ENCODE data around the gene ADGRF3. TPM values are rescaled to one million over a fixed set of nuclear protein-coding genes. Genes with fewer than 3 reads are reported as not detected.
"Not testable (repeated sequence)": the region's sequence is repeated elsewhere in the genome, so short reads cannot be mapped to it uniquely, and the experiment has no call there.

ADGRF3 gene
- total RNA-seq, 1 donor from 2014 or later: 1.1 TPM

- DNase-seq (ENCODE audit: low read depth): no peak
These were observed 3.1 kb upstream of the ADGRF3 start for GRCh38 chr2:26349690-26350089.

- DNase-seq (ENCODE audit: low read depth): no peak
These were observed 787 bp upstream of the ADGRF3 start for GRCh38 chr2:26347286-26347865.

- peak; percentile 100 for DNase-seq (ENCODE audit: low read depth)
These were observed 790 bp downstream of the ADGRF3 start, which contains the start of gene SELENOI for GRCh38 chr2:26345545-26346453. TSS of gene SELENOI (plus strand) at chr2:26346143. CDS start at chr2:26346233, 90 bp downstream.

- DNase-seq (ENCODE audit: low read depth): no peak
These were observed 1.4 kb downstream of the ADGRF3 start for GRCh38 chr2:26345283-26345544.

- DNase-seq (ENCODE audit: low read depth): no peak
These were observed 1.9 kb downstream of the ADGRF3 start for GRCh38 chr2:26344581-26345282.

GRCh38 chr2:26340831-26341230 is 5.8 kb downstream of the ADGRF3 start:
- DNase-seq (ENCODE audit: low read depth): no peak

GRCh38 chr2:26337298-26337697 is 9.3 kb downstream of the ADGRF3 start:
- no peak for DNase-seq (ENCODE audit: low read depth)

- DNase-seq (ENCODE audit: low read depth): no peak
These were observed 9.9 kb downstream of the ADGRF3 start for GRCh38 chr2:26336719-26337118.

- DNase-seq (ENCODE audit: low read depth): peak; percentile 56
These were observed 11.4 kb downstream of the ADGRF3 start for GRCh38 chr2:26335231-26335630.

- DNase-seq (ENCODE audit: low read depth): no peak
These were observed 13.3 kb downstream of the ADGRF3 start for GRCh38 chr2:26333293-26333692.

- not testable (repeated sequence) for DNase-seq (ENCODE audit: low read depth)
These were observed 15.3 kb downstream of the ADGRF3 start for GRCh38 chr2:26331321-26331720.

- DNase-seq (ENCODE audit: low read depth): no peak
These were observed 16.0 kb downstream of the ADGRF3 start for GRCh38 chr2:26330604-26331003.

GRCh38 chr2:26330114-26330549 is 16.5 kb downstream of the ADGRF3 start:
- peak; percentile 91 for DNase-seq (ENCODE audit: low read depth)

GRCh38 chr2:26329083-26329482 is 17.5 kb downstream of the ADGRF3 start:
- DNase-seq (ENCODE audit: low read depth): not testable (repeated sequence)

- no peak for DNase-seq (ENCODE audit: low read depth)
These were observed 19.0 kb downstream of the ADGRF3 start for GRCh38 chr2:26327291-26328272.

GRCh38 chr2:26326514-26326913 is 20.1 kb downstream of the ADGRF3 start:
- DNase-seq (ENCODE audit: low read depth): no peak

GRCh38 chr2:26325851-26326250 is 20.7 kb downstream of the ADGRF3 start:
- DNase-seq (ENCODE audit: low read depth): no peak

GRCh38 chr2:26324903-26325302 is 21.7 kb downstream of the ADGRF3 start:
- DNase-seq (ENCODE audit: low read depth): peak; percentile 76

GRCh38 chr2:26324479-26324878 is 22.1 kb downstream of the ADGRF3 start:
- not testable (repeated sequence) for DNase-seq (ENCODE audit: low read depth)

GRCh38 chr2:26318950-26319349 is 27.6 kb downstream of the ADGRF3 start:
- no peak for DNase-seq (ENCODE audit: low read depth)
